ENCODE results near the gene PPP1R16B. TPM values are rescaled to one million over a fixed set of nuclear protein-coding genes. Genes with fewer than 3 reads are reported as not detected.

PPP1R16B gene
- total RNA-seq, 6 donors from 2014 or later = 7.4 to 16.8 (median 8.8) TPM

DNA sequence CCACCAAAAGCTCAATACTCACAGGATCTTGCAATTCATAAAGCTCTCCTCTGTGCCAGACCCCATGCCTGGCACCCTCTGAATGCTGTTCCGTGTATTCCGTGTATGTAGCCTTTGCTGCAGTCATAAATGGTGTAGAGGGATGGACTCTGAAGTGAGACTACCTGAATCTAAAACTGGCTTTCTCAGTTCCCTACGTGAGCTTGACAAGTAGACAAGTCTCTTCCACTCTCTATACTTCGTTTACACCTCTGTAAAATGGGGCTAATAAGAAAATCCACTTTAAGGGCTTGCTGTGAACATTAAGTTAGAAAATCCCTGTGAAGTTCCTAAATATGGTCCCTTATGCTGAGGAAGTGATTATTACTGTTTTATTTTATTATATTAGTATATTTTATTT, 31.5 kb downstream of the PPP1R16B start:
- WGBS, 2 donors = 93 to 96% methylated on average over 4 of the region's 4 CpGs
- H3K9me3 ChIP-seq = no peaks in the 10 kb centered on the region
- TF ChIP-seq, protein P1, sequence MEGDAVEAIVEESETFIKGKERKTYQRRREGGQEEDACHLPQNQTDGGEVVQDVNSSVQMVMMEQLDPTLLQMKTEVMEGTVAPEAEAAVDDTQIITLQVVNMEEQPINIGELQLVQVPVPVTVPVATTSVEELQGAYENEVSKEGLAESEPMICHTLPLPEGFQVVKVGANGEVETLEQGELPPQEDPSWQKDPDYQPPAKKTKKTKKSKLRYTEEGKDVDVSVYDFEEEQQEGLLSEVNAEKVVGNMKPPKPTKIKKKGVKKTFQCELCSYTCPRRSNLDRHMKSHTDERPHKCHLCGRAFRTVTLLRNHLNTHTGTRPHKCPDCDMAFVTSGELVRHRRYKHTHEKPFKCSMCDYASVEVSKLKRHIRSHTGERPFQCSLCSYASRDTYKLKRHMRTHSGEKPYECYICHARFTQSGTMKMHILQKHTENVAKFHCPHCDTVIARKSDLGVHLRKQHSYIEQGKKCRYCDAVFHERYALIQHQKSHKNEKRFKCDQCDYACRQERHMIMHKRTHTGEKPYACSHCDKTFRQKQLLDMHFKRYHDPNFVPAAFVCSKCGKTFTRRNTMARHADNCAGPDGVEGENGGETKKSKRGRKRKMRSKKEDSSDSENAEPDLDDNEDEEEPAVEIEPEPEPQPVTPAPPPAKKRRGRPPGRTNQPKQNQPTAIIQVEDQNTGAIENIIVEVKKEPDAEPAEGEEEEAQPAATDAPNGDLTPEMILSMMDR (IDR thresholded peaks at IDR 0.05) = no peak
- TF ChIP-seq EP300 (IDR thresholded peaks at IDR 0.05) (no peak), POLR2AphosphoS5 (IDR thresholded peaks at IDR 0.05) (no peak), POLR2A (IDR thresholded peaks at IDR 0.05) (no peak)
- H3K4me1 ChIP-seq = peaks cover 0 to 3% (median under 1%) of the 10 kb centered on the region in 4 donors
- H3K36me3 ChIP-seq = no peaks in the 10 kb centered on the region
- no peaks in the 10 kb centered on the region for H3K27me3 ChIP-seq
- H3K4me3 ChIP-seq = no peak overlapping the region
- H3K27ac ChIP-seq = no peak overlapping the region
- DNase-seq = no peak
- no peak for ATAC-seq (ENCODE audit: low FRiP score in 2 of 2)

GRCh38 chr20:38838326-38838725, 32.8 kb downstream of the PPP1R16B start:
- WGBS, 2 donors = 79 to 90% methylated on average over 7 to 8 of the region's 8 CpGs
- Histone ChIP-seq H3K9me3 (no peaks in the 10 kb centered on the region), H3K4me1 (peaks cover 0 to 10% (median 0%) of the 10 kb centered on the region in 4 donors), H3K4me3 (no peak overlapping the region), H3K36me3 (no peaks in the 10 kb centered on the region), H3K27me3 (no peaks in the 10 kb centered on the region), H3K27ac (no peak overlapping the region)
- TF ChIP-seq, protein P1 (IDR thresholded peaks at IDR 0.05) = no peak
- no peak for TF ChIP-seq POLR2AphosphoS5 (IDR thresholded peaks at IDR 0.05)
- no peak for TF ChIP-seq EP300 (IDR thresholded peaks at IDR 0.05)
- TF ChIP-seq POLR2A (IDR thresholded peaks at IDR 0.05) = no peak
- DNase-seq (no peak), ATAC-seq (ENCODE audit: low FRiP score in 2 of 2) (no peak)

DNA sequence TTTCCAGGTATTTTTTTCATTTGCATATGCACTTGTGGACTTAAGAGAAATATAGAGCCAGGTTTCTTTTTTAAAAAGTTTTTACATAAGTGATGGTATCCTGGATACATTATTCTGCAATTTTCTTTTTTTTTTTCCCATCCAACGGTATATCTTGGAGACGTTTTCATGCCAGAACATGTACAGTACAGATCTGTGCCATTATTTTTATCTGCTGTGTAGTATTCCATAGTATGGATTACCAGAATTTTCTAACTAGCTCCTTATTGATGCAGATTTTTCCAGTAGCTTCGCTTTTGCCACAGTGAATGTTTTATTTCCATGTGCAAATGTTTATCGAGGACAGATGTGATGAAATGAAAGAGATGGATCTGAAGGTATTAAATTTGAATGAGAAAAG, 34.1 kb downstream of the PPP1R16B start:
- H3K4me1 ChIP-seq = peaks cover 0 to 10% (median 0%) of the 10 kb centered on the region in 4 donors
- H3K27me3 ChIP-seq = no peaks in the 10 kb centered on the region
- H3K4me3 ChIP-seq = no peak overlapping the region
- WGBS, 2 donors = 91 to 95% methylated on average over 4 of the region's 4 CpGs
- peak overlapping the region in 2 of 4 donors; percentile 27 to 58 for H3K27ac ChIP-seq
- ATAC-seq (ENCODE audit: low FRiP score in 2 of 2) (no peak), DNase-seq (no peak)
- no peak for TF ChIP-seq EP300 (IDR thresholded peaks at IDR 0.05)
- TF ChIP-seq POLR2A (IDR thresholded peaks at IDR 0.05) = no peak
- no peak for TF ChIP-seq POLR2AphosphoS5 (IDR thresholded peaks at IDR 0.05)
- TF ChIP-seq, protein P1 (IDR thresholded peaks at IDR 0.05) = no peak
- no peaks in the 10 kb centered on the region for H3K36me3 ChIP-seq
- no peaks in the 10 kb centered on the region for H3K9me3 ChIP-seq

DNA sequence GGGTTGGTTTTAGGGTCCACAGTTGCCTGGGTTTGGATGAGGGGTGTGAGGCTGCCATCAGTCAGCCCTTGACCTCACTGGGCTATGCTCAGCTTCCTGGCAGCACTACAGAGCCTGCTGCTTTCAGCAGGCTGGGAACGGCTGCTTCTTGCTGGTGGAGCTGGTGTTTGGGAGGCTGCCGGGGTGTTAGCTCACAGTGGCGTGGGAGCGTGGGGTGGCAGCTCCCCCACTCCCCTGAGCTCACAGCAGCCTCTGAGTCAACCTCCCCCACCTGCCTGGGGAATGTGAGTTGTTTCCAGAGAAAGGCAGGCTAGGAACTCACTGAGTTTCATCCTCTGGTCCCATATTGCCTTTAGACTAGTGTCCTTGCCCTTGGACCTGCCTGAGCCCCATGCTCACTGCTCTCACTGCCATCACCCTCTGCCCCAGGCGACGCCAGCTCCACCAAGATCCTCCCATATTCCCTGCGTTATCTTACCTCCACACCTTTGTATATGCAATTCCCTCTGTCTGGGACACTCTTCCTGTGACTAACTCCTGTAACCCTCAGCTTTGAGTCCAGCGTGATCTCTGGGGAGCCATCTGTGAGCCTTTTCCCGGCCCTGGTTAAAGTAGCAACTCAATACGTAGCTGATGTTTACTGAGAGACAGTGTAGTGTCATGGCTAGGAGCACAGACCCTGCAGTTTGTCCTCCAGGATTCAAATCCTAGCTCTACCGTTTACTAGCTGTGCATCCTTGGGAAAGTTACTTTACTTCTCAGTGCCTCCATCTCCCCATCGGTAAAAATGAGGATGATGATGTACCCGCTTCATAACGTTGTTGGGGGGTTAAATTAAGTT, 34.8 kb downstream of the PPP1R16B start:
- H3K4me1 ChIP-seq = peaks cover 0 to 10% (median 0%) of the 10 kb centered on the region in 4 donors
- H3K4me3 ChIP-seq = no peak overlapping the region
- H3K27ac ChIP-seq = peak overlapping the region in 2 of 4 donors; percentile 27 to 58
- no peaks in the 10 kb centered on the region for H3K27me3 ChIP-seq
- H3K36me3 ChIP-seq = no peaks in the 10 kb centered on the region
- DNase-seq = peak in 1 of 2 donors; percentile 25
- TF ChIP-seq, protein P1 (IDR thresholded peaks at IDR 0.05) = no peak
- TF ChIP-seq EP300 (IDR thresholded peaks at IDR 0.05) (no peak), POLR2AphosphoS5 (IDR thresholded peaks at IDR 0.05) (no peak), POLR2A (IDR thresholded peaks at IDR 0.05) (no peak)
- 83 to 88% methylated on average over 10 to 14 of the region's 14 CpGs for WGBS, 2 donors
- peak in 1 of 2 donors; percentile 33 for ATAC-seq (ENCODE audit: low FRiP score in 2 of 2)
- no peaks in the 10 kb centered on the region for H3K9me3 ChIP-seq

All from upper lobe of left lung (tissue), 6 donors.